Smooth muscle cell of the coronary artery (primary cell): ENCODE data around the gene RBP7. TPM values are rescaled to one million over a fixed set of nuclear protein-coding genes. Genes with fewer than 3 reads are reported as not detected.

Experiments used
- total RNA-seq: library from RNA; depleted of rRNA; stranded (reverse); fragments of >200 nt; gene quantifications from 2 replicates; pipeline ENCODE4 v1.2.3, GENCODE V29; 2014; ENCODE audit warnings: low replicate concordance

Gene RBP7
- total RNA-seq, result 1.9 TPM in 1 of 2 replicates, not detected in the other

DNA sequence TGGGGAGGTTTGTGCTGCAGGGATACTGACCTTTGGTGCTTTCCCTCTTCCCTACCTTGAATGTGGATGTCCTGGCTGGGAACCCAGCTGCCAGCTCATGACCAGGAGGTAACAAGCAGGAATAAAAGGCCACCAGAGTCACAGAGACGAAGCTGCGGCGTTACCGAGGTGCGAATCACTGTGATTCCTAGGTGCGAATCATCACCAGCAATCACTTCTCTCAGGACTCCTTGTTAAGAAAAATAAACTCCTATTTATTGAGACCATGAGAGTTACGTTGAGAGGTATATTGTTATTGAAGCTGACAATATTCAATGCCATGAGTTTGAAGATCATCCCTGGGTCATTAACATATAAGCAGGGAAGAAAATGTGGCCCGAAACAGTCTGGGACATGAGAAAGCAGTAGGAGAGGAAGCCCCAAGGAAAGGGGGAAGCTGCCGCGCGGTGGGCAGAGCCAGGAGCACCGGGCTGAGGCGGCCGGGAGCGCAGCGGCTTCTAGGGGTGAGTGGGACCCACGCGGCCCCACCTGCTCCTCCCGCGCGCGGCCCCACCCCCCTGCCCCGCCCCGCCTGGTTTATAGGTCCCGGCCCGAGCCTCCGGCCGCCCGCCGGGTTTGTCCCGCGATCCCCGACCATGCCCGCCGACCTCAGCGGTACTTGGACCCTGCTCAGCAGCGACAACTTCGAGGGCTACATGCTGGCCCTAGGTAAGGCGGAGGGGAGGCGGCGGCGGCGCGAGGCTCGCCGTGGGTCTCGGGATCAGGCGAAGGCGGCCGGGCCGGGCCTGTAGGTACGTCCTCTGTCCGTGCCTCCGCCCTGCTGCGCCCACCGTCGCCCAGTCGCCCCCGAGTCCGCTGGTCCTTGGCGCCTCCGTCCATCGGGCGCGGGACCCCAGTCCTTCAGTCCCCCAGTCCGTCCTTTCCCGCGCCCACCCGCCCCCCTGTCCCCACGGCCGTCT is at the start of gene RBP7:
TSS of gene RBP7 (plus strand) at position 605 of the 959 bp plus-strand sequence. CDS start at position 636, 31 bp downstream.

GRCh38 chr1:10032590-10033358 is 35.7 kb downstream of the RBP7 start, which contains the start of gene UBE4B:
Gene UBE4B (plus strand): TSS chr1:10032958. CDS start chr1:10033671, 713 bp downstream.

Other genes starting within 250 kb of the RBP7 start
- gene CLSTN1, start 173.3 kb upstream of the RBP7 start, total RNA-seq, result 65.8 and 98.1 TPM in 2 replicates
- 30.4 and 38.4 TPM in 2 replicates for gene CTNNBIP1, start 87.0 kb upstream of the RBP7 start, total RNA-seq
- gene LZIC, start 53.8 kb upstream of the RBP7 start, total RNA-seq, result 10.6 and 17.1 TPM in 2 replicates
- 12.3 and 18.7 TPM in 2 replicates for gene NMNAT1, start 53.8 kb upstream of the RBP7 start, total RNA-seq
- gene UBE4B, start 35.7 kb downstream of the RBP7 start, total RNA-seq, result 16.3 and 22.9 TPM in 2 replicates
- gene KIF1B, start 213.3 kb downstream of the RBP7 start, total RNA-seq, result 19.4 and 20.7 TPM in 2 replicates